ENCODE measurements around the gene USH1G.

The USH1G gene

GRCh38 chr17:74937064-74938051, 14.3 kb upstream of the USH1G start:
- Histone ChIP-seq H3K36me3 (ENCODE audit: insufficient read depth, low read length) (no peaks in the 10 kb centered on the region), H3K4me3 (ENCODE audit: low read depth, low read length, poor library complexity, severe bottlenecking) (no peak overlapping the region), H3K9me3 (ENCODE audit: low read length) (no peaks in the 10 kb centered on the region), H3K4me1 (ENCODE audit: insufficient read depth, low read length, severe bottlenecking) (no peaks in the 10 kb centered on the region), H2AFZ (ENCODE audit: low read length) (no peak overlapping the region), H3K27me3 (ENCODE audit: insufficient read depth, low read length) (peaks cover 5% of the 10 kb centered on the region; the same call in 1 of the 2 replicates), H4K20me1 (ENCODE audit: insufficient read depth, low read length) (no peaks in the 10 kb centered on the region), H3F3A (ENCODE audit: insufficient read depth, low read length) (no peaks in the 10 kb centered on the region), H3K79me2 (ENCODE audit: insufficient read depth, low read length) (no peaks in the 10 kb centered on the region), H3K4me2 (ENCODE audit: low read length) (no peak overlapping the region), H3K9me2 (ENCODE audit: low read depth, low read length) (no peaks in the 10 kb centered on the region), H3K27ac (ENCODE audit: low read depth, low read length, poor library complexity, severe bottlenecking) (no peak overlapping the region), H3K9ac (ENCODE audit: low read length) (no peak overlapping the region)
- no peak for TF ChIP-seq EZH2 (IDR thresholded peaks at IDR 0.05; ENCODE audit: borderline replicate concordance, low read length)
- TF ChIP-seq CTCF (IDR thresholded peaks at IDR 0.05; ENCODE audit: low read length): no peak

DNA sequence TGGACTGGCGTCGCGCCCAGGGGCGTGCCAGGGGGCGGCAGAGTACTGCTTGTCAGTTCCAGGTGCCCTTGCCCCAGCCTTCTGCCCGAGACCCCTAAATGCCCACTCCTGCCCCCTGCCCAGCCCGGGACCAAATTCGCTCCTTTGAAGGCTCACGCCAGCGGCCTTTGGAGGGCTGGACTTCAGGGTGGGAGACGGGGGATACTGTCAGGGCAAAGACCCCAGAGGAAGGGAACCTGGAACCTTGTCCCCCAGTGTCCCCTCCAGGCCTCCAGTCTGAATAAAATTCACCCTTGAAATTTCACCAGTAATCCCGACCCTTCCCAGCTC, 13.4 kb upstream of the USH1G start:
- Histone ChIP-seq H3K9me3 (ENCODE audit: low read length) (no peaks in the 10 kb centered on the region), H3K4me2 (ENCODE audit: low read length) (no peak overlapping the region), H3K27me3 (ENCODE audit: insufficient read depth, low read length) (peaks cover 5% of the 10 kb centered on the region; the same call in 1 of the 2 replicates), H3K79me2 (ENCODE audit: insufficient read depth, low read length) (no peaks in the 10 kb centered on the region), H3K4me1 (ENCODE audit: insufficient read depth, low read length, severe bottlenecking) (no peaks in the 10 kb centered on the region), H4K20me1 (ENCODE audit: insufficient read depth, low read length) (no peaks in the 10 kb centered on the region), H3K36me3 (ENCODE audit: insufficient read depth, low read length) (no peaks in the 10 kb centered on the region), H3K27ac (ENCODE audit: low read depth, low read length, poor library complexity, severe bottlenecking) (no peak overlapping the region), H3K4me3 (ENCODE audit: low read depth, low read length, poor library complexity, severe bottlenecking) (no peak overlapping the region), H2AFZ (ENCODE audit: low read length) (no peak overlapping the region), H3F3A (ENCODE audit: insufficient read depth, low read length) (no peaks in the 10 kb centered on the region), H3K9ac (ENCODE audit: low read length) (no peak overlapping the region), H3K9me2 (ENCODE audit: low read depth, low read length) (no peaks in the 10 kb centered on the region)
- TF ChIP-seq CTCF (IDR thresholded peaks at IDR 0.05; ENCODE audit: low read length): no peak
- TF ChIP-seq EZH2 (IDR thresholded peaks at IDR 0.05; ENCODE audit: borderline replicate concordance, low read length): no peak

DNA sequence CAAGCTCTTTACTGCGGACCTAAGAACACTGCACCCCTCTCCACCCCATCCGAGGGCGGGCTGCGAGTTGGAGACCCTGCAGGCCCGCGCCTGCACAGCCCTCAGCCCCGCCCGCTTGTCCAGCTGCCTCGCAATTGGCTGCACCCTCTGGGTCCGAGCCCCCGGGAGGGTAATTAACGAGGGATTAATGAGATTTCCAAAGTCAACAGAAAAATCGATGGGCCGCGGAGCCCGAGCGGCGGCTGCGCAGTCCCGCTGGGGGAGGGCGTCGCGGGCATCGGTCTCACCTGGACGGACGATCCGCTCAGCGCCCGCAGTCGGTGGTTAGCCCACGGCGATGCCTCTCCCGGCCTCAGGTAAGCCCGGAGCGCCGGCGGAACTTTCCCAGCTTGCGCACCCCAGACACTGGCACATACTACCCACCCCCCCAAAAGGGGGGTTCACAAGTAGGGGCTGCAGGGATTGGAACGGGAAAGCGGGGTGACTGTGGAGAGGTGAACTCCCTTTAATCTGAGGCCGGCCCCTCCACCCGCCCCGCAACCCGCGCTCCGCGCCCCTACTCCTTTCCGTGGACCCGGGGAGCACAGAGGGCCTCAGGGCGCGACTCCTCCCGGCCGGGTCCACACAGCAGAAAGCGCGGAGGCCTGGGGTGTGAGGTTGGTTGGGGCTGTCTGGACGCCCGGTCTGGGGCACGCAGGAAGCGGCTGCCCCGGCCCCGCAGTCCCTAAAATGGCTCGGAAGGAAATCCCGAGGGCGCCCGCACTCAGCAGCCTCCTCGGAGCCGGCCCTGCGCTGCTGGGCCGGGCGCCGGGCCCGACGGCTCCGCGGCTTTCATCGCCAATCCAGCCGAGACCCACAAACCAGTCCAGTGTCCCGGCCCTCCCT, 12.8 kb upstream of the USH1G start, which contains the start of gene OTOP3:
Gene OTOP3, plus strand, starts transcription at position 314 of the 885 bp plus-strand sequence. Its CDS starts 24 bp downstream, at position 338.
- Histone ChIP-seq H3K27ac (ENCODE audit: low read depth, low read length, poor library complexity, severe bottlenecking) (no peak within 1 kb of the TSS), H3K27me3 (ENCODE audit: insufficient read depth, low read length) (peaks cover 8% of the 10 kb centered on the region; the same call in 1 of the 2 replicates), H3K9me2 (ENCODE audit: low read depth, low read length) (no peaks in the 10 kb centered on the region), H3K9me3 (ENCODE audit: low read length) (no peaks in the 10 kb centered on the region), H3K79me2 (ENCODE audit: insufficient read depth, low read length) (no peaks in the 10 kb centered on the region), H3K4me1 (ENCODE audit: insufficient read depth, low read length, severe bottlenecking) (no peaks in the 10 kb centered on the region), H4K20me1 (ENCODE audit: insufficient read depth, low read length) (no peaks in the 10 kb centered on the region), H3K36me3 (ENCODE audit: insufficient read depth, low read length) (no peaks in the 10 kb centered on the region), H3K4me2 (ENCODE audit: low read length) (no peak within 1 kb of the TSS), H3K9ac (ENCODE audit: low read length) (no peak within 1 kb of the TSS), H3K4me3 (ENCODE audit: low read depth, low read length, poor library complexity, severe bottlenecking) (no peak within 1 kb of the TSS), H2AFZ (ENCODE audit: low read length) (no peak within 1 kb of the TSS), H3F3A (ENCODE audit: insufficient read depth, low read length) (no peaks in the 10 kb centered on the region)
- TF ChIP-seq CTCF (IDR thresholded peaks at IDR 0.05; ENCODE audit: low read length) (no peak), EZH2 (IDR thresholded peaks at IDR 0.05; ENCODE audit: borderline replicate concordance, low read length) (no peak)

Measured in OCI-LY1 (cell line).